Natural killer cell (primary cell): Measurements from ENCODE around the gene SLCO3A1. TPM values are rescaled to one million over a fixed set of nuclear protein-coding genes. Genes with fewer than 3 reads are reported as not detected.

Source experiments
- ATAC-seq, 3 donors: fragments of 150-1000 bp in 2 of 3; fragments of 200-7000 bp in 1 of 3; cut with Tn5 transposase; 1 replicate in 1 of 3; 2 replicates in 2 of 3; pipeline ENCODE4 v1.10.0; 2021; ENCODE audit warnings: mild to moderate bottlenecking in 2 of 3, moderate library complexity in 2 of 3
- DNase-seq, 2 donors: peaks; one replicate each; pipeline versions ENCODE4 v3.0.0 to v3.0.0-alpha.2; 2013 to 2021; ENCODE audit warnings: mixed read lengths in 1 of 2
- H3K27ac ChIP-seq: one replicate; pipeline ENCODE4 v1.5.1; 2013; ENCODE audit warnings: mild to moderate bottlenecking, low read length
- H3K27me3 ChIP-seq: one replicate; pipeline ENCODE4 v1.6.1; 2013; ENCODE audit warnings: low read length; ENCODE audit not compliant: control insufficient read depth, insufficient read depth
- H3K36me3 ChIP-seq: one replicate; pipeline ENCODE4 v1.6.1; 2013; ENCODE audit warnings: low read length; ENCODE audit not compliant: control insufficient read depth, insufficient read depth
- H3K4me1 ChIP-seq: one replicate; pipeline ENCODE4 v1.6.1; 2013; ENCODE audit warnings: low read length; ENCODE audit not compliant: control insufficient read depth, insufficient read depth
- H3K4me3 ChIP-seq: one replicate; pipeline ENCODE4 v1.5.1; 2013; ENCODE audit warnings: low read length
- H3K9me3 ChIP-seq: one replicate; pipeline ENCODE4 v1.6.1; 2013; ENCODE audit warnings: low read length; ENCODE audit not compliant: control insufficient read depth, insufficient read depth
- H3K27ac Mint-ChIP-seq, 2 donors: one replicate each; pipeline ENCODE4 v1.8.0; 2022; ENCODE audit warnings: mild to moderate bottlenecking in 2 of 2, mixed read lengths in 2 of 2, moderate library complexity in 1 of 2
- H3K27me3 Mint-ChIP-seq, 2 donors: one replicate each; pipeline ENCODE4 v1.8.0; 2022; ENCODE audit warnings: low read depth in 2 of 2, mixed read lengths in 2 of 2
- H3K36me3 Mint-ChIP-seq: one replicate; pipeline ENCODE4 v1.8.0; 2022; ENCODE audit warnings: mixed read lengths
- H3K4me1 Mint-ChIP-seq, 2 donors: one replicate each; pipeline ENCODE4 v1.8.0; 2022; ENCODE audit warnings: mixed read lengths in 2 of 2
- H3K4me3 Mint-ChIP-seq: one replicate; pipeline ENCODE4 v1.8.0; 2022; ENCODE audit warnings: mild to moderate bottlenecking, moderate library complexity, mixed read lengths
- H3K9me3 Mint-ChIP-seq, 2 donors: one replicate each; pipeline ENCODE4 v1.8.0; 2022; ENCODE audit warnings: mixed read lengths in 2 of 2
- WGBS: methylation state at CpG from one replicate; pipeline ENCODE4 v1.1.7; 2013; ENCODE audit warnings: missing lambda C conversion rate; ENCODE audit not compliant: insufficient coverage; 5-methylcytosine and 5-hydroxymethylcytosine counted together
- intact Hi-C: fragments of 100-400 bp; cut with micrococcal nuclease; formaldehyde crosslinking; loops from one replicate; pipeline ENCODE4 v1.14.2; 2022
- total RNA-seq, 4 donors: library from RNA; stranded (reverse); fragments of 120-200 nt in 1 of 4; gene quantifications; one replicate each; pipeline versions ENCODE4 v1.2.3 to v1.2.4, GENCODE V29; 2013 to 2022
- TF ChIP-seq, protein P1 (sequence below): fragments of 200-600 bp; IDR thresholded peaks from one replicate; pipeline ENCODE4 v1.8.0; 2022; ENCODE audit warnings: antibody characterized with exemption

The SLCO3A1 gene
- total RNA-seq, 3 donors from 2014 or later (not counting 1 experiment from before 2014, with no cell fraction given): 48.5 to 73.5 (median 68.8) TPM

- Histone ChIP-seq H3K36me3 (no peaks in the 10 kb centered on the region), H3K27me3 (no peaks in the 10 kb centered on the region), H3K4me1 (peaks cover 9% of the 10 kb centered on the region), H3K9me3 (no peaks in the 10 kb centered on the region), H3K4me3 (no peak overlapping the region), H3K27ac (no peak overlapping the region)
- intact Hi-C loops: no loop called here
- Mint-ChIP-seq H3K9me3 (no peaks in the 10 kb centered on the region), H3K27ac (no peak overlapping the region), H3K4me1 (peaks cover 60 to 61% of the 10 kb centered on the region in 2 donors), H3K36me3 (no peaks in the 10 kb centered on the region), H3K27me3 (no peaks in the 10 kb centered on the region), H3K4me3 (no peak overlapping the region)
- ATAC-seq (no peak), DNase-seq (no peak)
- TF ChIP-seq, protein P1, sequence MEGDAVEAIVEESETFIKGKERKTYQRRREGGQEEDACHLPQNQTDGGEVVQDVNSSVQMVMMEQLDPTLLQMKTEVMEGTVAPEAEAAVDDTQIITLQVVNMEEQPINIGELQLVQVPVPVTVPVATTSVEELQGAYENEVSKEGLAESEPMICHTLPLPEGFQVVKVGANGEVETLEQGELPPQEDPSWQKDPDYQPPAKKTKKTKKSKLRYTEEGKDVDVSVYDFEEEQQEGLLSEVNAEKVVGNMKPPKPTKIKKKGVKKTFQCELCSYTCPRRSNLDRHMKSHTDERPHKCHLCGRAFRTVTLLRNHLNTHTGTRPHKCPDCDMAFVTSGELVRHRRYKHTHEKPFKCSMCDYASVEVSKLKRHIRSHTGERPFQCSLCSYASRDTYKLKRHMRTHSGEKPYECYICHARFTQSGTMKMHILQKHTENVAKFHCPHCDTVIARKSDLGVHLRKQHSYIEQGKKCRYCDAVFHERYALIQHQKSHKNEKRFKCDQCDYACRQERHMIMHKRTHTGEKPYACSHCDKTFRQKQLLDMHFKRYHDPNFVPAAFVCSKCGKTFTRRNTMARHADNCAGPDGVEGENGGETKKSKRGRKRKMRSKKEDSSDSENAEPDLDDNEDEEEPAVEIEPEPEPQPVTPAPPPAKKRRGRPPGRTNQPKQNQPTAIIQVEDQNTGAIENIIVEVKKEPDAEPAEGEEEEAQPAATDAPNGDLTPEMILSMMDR: no peak
- 97% methylated on average over 14 of the region's 14 CpGs for WGBS
Measured at GRCh38 chr15:91968610-91969009, 115.1 kb downstream of the SLCO3A1 start.

DNA sequence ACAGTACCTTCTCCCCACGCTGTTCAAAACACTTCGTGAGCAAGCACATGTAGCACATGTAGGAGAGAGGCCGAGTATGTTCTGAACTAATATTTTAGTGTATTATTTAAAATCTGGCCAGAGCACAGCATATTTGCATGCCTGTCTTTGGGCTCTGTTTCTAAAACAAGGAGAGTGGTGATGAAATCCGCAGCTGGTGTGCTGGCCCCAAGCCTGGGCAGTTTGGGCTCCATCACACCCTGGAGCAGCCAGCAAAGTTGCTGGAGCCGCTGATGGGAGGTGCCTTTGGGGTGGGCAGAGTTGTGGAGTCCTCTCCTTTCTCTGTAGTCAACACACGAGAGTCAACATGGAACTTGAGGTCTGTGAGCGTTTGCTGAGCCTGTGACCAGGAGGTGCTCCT, 116.6 kb downstream of the SLCO3A1 start:
- peaks cover 3% of the 10 kb centered on the region for H3K4me1 ChIP-seq
- WGBS: 63% methylated on average over 6 of the region's 7 CpGs
- H3K4me3 ChIP-seq: no peak overlapping the region
- H3K27ac Mint-ChIP-seq: no peak overlapping the region
- H3K36me3 ChIP-seq: no peaks in the 10 kb centered on the region
- H3K36me3 Mint-ChIP-seq: no peaks in the 10 kb centered on the region
- TF ChIP-seq, protein P1: no peak
- no peak overlapping the region for H3K27ac ChIP-seq
- no peaks in the 10 kb centered on the region for H3K27me3 Mint-ChIP-seq
- H3K9me3 ChIP-seq: no peaks in the 10 kb centered on the region
- no peaks in the 10 kb centered on the region for H3K9me3 Mint-ChIP-seq
- H3K4me3 Mint-ChIP-seq: no peak overlapping the region
- no peaks in the 10 kb centered on the region for H3K27me3 ChIP-seq
- peaks cover 53 to 60% of the 10 kb centered on the region in 2 donors for H3K4me1 Mint-ChIP-seq
- intact Hi-C loops: no loop called here
- ATAC-seq: no peak
- no peak for DNase-seq

GRCh38 chr15:91973481-91973880, 120.0 kb downstream of the SLCO3A1 start:
- Histone ChIP-seq H3K4me1 (peaks cover 5% of the 10 kb centered on the region), H3K27ac (no peak overlapping the region), H3K4me3 (no peak overlapping the region), H3K9me3 (no peaks in the 10 kb centered on the region), H3K36me3 (no peaks in the 10 kb centered on the region), H3K27me3 (no peaks in the 10 kb centered on the region)
- ATAC-seq (no peak), DNase-seq (no peak)
- Mint-ChIP-seq H3K27ac (no peak overlapping the region), H3K4me1 (peaks cover 44 to 55% of the 10 kb centered on the region in 2 donors), H3K36me3 (no peaks in the 10 kb centered on the region), H3K9me3 (no peaks in the 10 kb centered on the region), H3K4me3 (no peak overlapping the region), H3K27me3 (no peaks in the 10 kb centered on the region)
- 96% methylated on average over 6 of the region's 9 CpGs for WGBS
- intact Hi-C loops: no loop called here
- TF ChIP-seq, protein P1: no peak

DNA sequence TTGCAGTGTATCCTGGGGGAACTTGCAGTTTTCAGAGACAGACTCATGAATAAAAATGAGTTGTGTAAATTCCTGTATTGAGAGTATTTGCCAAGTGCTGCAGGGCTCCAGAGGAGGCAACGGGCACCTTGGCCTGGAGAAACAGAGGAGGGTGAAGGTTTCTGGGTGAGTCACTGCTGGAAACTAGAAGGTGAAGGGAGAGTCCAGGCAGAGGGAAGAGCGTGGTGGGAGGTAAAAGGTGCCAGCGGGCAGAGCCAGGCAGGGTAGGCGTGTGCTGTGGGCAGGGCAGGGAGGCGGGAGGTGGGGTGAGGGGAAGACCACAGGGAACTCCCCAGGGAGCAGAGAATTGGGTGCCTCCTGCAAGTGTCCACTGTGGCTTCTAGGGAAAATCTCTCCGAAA, 120.8 kb downstream of the SLCO3A1 start:
- no peaks in the 10 kb centered on the region for H3K27me3 Mint-ChIP-seq
- no peaks in the 10 kb centered on the region for H3K9me3 Mint-ChIP-seq
- H3K27ac Mint-ChIP-seq: peak overlapping the region in 1 of 2 donors; percentile 6
- 87% methylated on average over 6 of the region's 6 CpGs for WGBS
- no peaks in the 10 kb centered on the region for H3K9me3 ChIP-seq
- peaks cover 44 to 55% of the 10 kb centered on the region in 2 donors for H3K4me1 Mint-ChIP-seq
- H3K36me3 ChIP-seq: no peaks in the 10 kb centered on the region
- no peak for ATAC-seq
- intact Hi-C loops: no loop called here
- no peaks in the 10 kb centered on the region for H3K27me3 ChIP-seq
- TF ChIP-seq, protein P1: no peak
- peaks cover 5% of the 10 kb centered on the region for H3K4me1 ChIP-seq
- no peak overlapping the region for H3K4me3 Mint-ChIP-seq
- H3K27ac ChIP-seq: no peak overlapping the region
- no peak overlapping the region for H3K4me3 ChIP-seq
- DNase-seq: no peak
- H3K36me3 Mint-ChIP-seq: no peaks in the 10 kb centered on the region
